H1 (cell line): ENCODE measurements around the gene TNS4. TPM values are rescaled to one million over a fixed set of nuclear protein-coding genes. Genes with fewer than 3 reads are reported as not detected.

Experiments used
- CTCF ChIA-PET: fragments of 300-600 bp; sonication (Branson Sonifier 250); formaldehyde crosslinking; loops from one replicate; lab custom pipeline; 2021; ENCODE audit not compliant: partially characterized antibody; lab: Charles Lee
- POLR2A ChIA-PET: fragments of 300-600 bp; sonication (Branson Sonifier 250); formaldehyde crosslinking; loops from one replicate; lab custom pipeline; 2021; ENCODE audit warnings: inconsistent platforms; ENCODE audit not compliant: partially characterized antibody; lab: Charles Lee
- DNase-seq, 2 experiments: peaks; one replicate each; pipeline versions ENCODE4 v3.0.0 to v3.0.0-alpha.2; 2010 to 2022; ENCODE audit warnings: low spot score in 2 of 2, low read depth in 1 of 2, mixed read lengths in 1 of 2
- FAIRE-seq: peaks from 2 replicates; lab custom pipeline; 2011; peaks lifted over from hg19 to GRCh38; lab: Jason Lieb, UNC
- H2AFZ ChIP-seq: 2 replicates; pipeline ENCODE4 v1.8.1; 2012; ENCODE audit warnings: low read length, inconsistent platforms
- H2AK5ac ChIP-seq: 2 replicates; pipeline ENCODE4 v1.6.1; 2013; ENCODE audit warnings: low read depth, low read length
- H2BK120ac ChIP-seq: replicated peaks from 2 replicates; pipeline ENCODE3; 2013; ENCODE audit warnings: low read depth, low read length, inconsistent platforms
- H2BK12ac ChIP-seq: 2 replicates; pipeline ENCODE4 v1.6.1; 2013; ENCODE audit warnings: low read depth, low read length
- H2BK15ac ChIP-seq: 2 replicates; pipeline ENCODE4 v1.6.1; 2013; ENCODE audit warnings: low read length
- H2BK20ac ChIP-seq: 2 replicates; pipeline ENCODE4 v1.6.1; 2013; ENCODE audit warnings: low read length
- H2BK5ac ChIP-seq: 2 replicates; pipeline ENCODE4 v1.6.1; 2013; ENCODE audit warnings: low read depth, low read length
- H3K14ac ChIP-seq: 2 replicates; pipeline ENCODE4 v1.6.1; 2013; ENCODE audit warnings: inconsistent platforms; ENCODE audit not compliant: insufficient read length
- H3K18ac ChIP-seq: 2 replicates; pipeline ENCODE4 v1.6.1; 2013; ENCODE audit warnings: low read length; ENCODE audit errors: extremely low read depth
- H3K23ac ChIP-seq: 2 replicates; pipeline ENCODE4 v1.6.1; 2013; ENCODE audit warnings: inconsistent platforms; ENCODE audit not compliant: insufficient read length
- H3K23me2 ChIP-seq: 2 replicates; pipeline ENCODE4 v1.6.1; 2013; ENCODE audit warnings: low read depth, low read length
- H3K27ac ChIP-seq: 2 replicates; pipeline ENCODE4 v1.6.1; 2011; ENCODE audit warnings: low read depth, low read length, inconsistent platforms
- H3K27me3 ChIP-seq, 4 experiments: replicated peaks in 1 of 4; 1 replicate in 1 of 4; 2 replicates in 3 of 4; pipeline versions ENCODE4 v1.6.1 to v1.8.1; 2011 to 2013; ENCODE audit warnings: low read length in 3 of 4, mild to moderate bottlenecking in 3 of 4, inconsistent platforms in 2 of 4, mixed read lengths in 2 of 4, moderate library complexity in 1 of 4; ENCODE audit not compliant: control insufficient read depth in 3 of 4, insufficient read depth in 3 of 4; ENCODE audit errors: extremely low read depth in 1 of 4
- H3K36me3 ChIP-seq, 4 experiments: 2 replicates each; pipeline versions ENCODE4 v1.6.1 to v1.8.1; 2011 to 2013; ENCODE audit warnings: mild to moderate bottlenecking in 4 of 4, low read length in 3 of 4, moderate library complexity in 2 of 4, control low read depth in 1 of 4, inconsistent platforms in 1 of 4; ENCODE audit not compliant: insufficient read depth in 4 of 4, control insufficient read depth in 2 of 4
- H3K4ac ChIP-seq: replicated peaks from 2 replicates; pipeline ENCODE3; 2013; ENCODE audit warnings: low read length, low read depth, mixed read lengths, inconsistent platforms; ENCODE audit not compliant: insufficient read length
- H3K4me1 ChIP-seq, 4 experiments: replicated peaks in 1 of 4; 1 replicate in 1 of 4; 2 replicates in 3 of 4; pipeline versions ENCODE4 v1.6.1 to v1.8.1; 2011 to 2013; ENCODE audit warnings: low read length in 3 of 4, inconsistent platforms in 2 of 4, mixed read lengths in 1 of 4; ENCODE audit not compliant: insufficient read depth in 4 of 4, control insufficient read depth in 3 of 4
- H3K4me2 ChIP-seq, 2 experiments: 2 replicates each; pipeline versions ENCODE4 v1.6.1 to v1.8.1; 2011 to 2013; ENCODE audit warnings: low read depth in 2 of 2, low read length in 2 of 2, control low read depth in 1 of 2, inconsistent platforms in 1 of 2, mild to moderate bottlenecking in 1 of 2; ENCODE audit not compliant: insufficient read depth in 1 of 2
- H3K4me3 ChIP-seq, 4 experiments: fragments of 200-600, 300-600 bp in 1 of 4; sonication (generic), shearing (Covaris generic), sonication (Bioruptor Twin) in 1 of 4; 2 replicates each; pipeline versions ENCODE4 v1.5.1 to v1.8.1; 2011 to 2016; ENCODE audit warnings: low read length in 4 of 4, low read depth in 3 of 4, control low read depth in 2 of 4, inconsistent platforms in 2 of 4, mild to moderate bottlenecking in 2 of 4, mixed read lengths in 1 of 4, moderate library complexity in 1 of 4; ENCODE audit not compliant: insufficient read depth in 2 of 4; ENCODE audit errors: extremely low read depth in 1 of 4
- H3K56ac ChIP-seq: replicated peaks from 2 replicates; pipeline ENCODE3; 2013; ENCODE audit warnings: low read depth, mild to moderate bottlenecking, mixed read lengths, low read length, inconsistent platforms; ENCODE audit not compliant: insufficient read length
- H3K79me1 ChIP-seq: 2 replicates; pipeline ENCODE4 v1.6.1; 2013; ENCODE audit warnings: low read depth, low read length, control low read depth
- H3K79me2 ChIP-seq, 2 experiments: 2 replicates each; pipeline versions ENCODE4 v1.6.1 to v1.8.1; 2012 to 2013; ENCODE audit warnings: low read length in 2 of 2, mild to moderate bottlenecking in 2 of 2, inconsistent platforms in 1 of 2; ENCODE audit not compliant: insufficient read depth in 2 of 2, control insufficient read depth in 1 of 2
- H3K9ac ChIP-seq, 4 experiments: replicated peaks in 1 of 4; 1 replicate in 1 of 4; 2 replicates in 3 of 4; pipeline versions ENCODE4 v1.6.1 to v1.8.1; 2011 to 2013; ENCODE audit warnings: low read depth in 3 of 4, low read length in 3 of 4, control low read depth in 2 of 4, mild to moderate bottlenecking in 2 of 4, moderate library complexity in 2 of 4, inconsistent platforms in 1 of 4; ENCODE audit errors: extremely low read depth in 1 of 4
- H3K9me3 ChIP-seq, 2 experiments: 2 replicates each; pipeline versions ENCODE4 v1.6.1 to v1.8.1; 2012 to 2013; ENCODE audit warnings: mild to moderate bottlenecking in 2 of 2, moderate library complexity in 2 of 2, control low read depth in 1 of 2, inconsistent platforms in 1 of 2, low read depth in 1 of 2, low read length in 1 of 2, mixed read lengths in 1 of 2; ENCODE audit not compliant: insufficient read depth in 2 of 2
- H4K20me1 ChIP-seq, 2 experiments: replicated peaks in 1 of 2; 2 replicates each; pipeline versions ENCODE3 to v1.8.1; 2011 to 2013; ENCODE audit warnings: inconsistent platforms in 2 of 2, low read length in 2 of 2, mild to moderate bottlenecking in 1 of 2; ENCODE audit not compliant: insufficient read depth in 2 of 2, control insufficient read depth in 1 of 2
- H4K5ac ChIP-seq: 2 replicates; pipeline ENCODE4 v1.6.1; 2013; ENCODE audit warnings: low read length, low read depth, mixed read lengths, inconsistent platforms; ENCODE audit not compliant: insufficient read length
- H4K8ac ChIP-seq: 2 replicates; pipeline ENCODE4 v1.8.0; 2013; ENCODE audit warnings: mild to moderate bottlenecking, moderate library complexity, low read length, inconsistent platforms; ENCODE audit not compliant: insufficient read depth; ENCODE audit errors: extremely low read depth
- H4K91ac ChIP-seq: replicated peaks from 2 replicates; pipeline ENCODE3; 2013; ENCODE audit warnings: low read length, mixed read lengths, inconsistent platforms; ENCODE audit not compliant: insufficient read length
- BACH1 ChIP-seq: IDR thresholded peaks from 2 replicates; pipeline ENCODE4 v1.6.1; 2012; ENCODE audit warnings: low read length, improper control_type of control experiment
- CEBPB ChIP-seq: IDR thresholded peaks from 2 replicates; pipeline ENCODE4 v1.6.1; 2012; ENCODE audit warnings: low read depth, low read length
- CTBP2 ChIP-seq: IDR thresholded peaks from 2 replicates; pipeline ENCODE4 v1.7.0; 2011; ENCODE audit warnings: borderline replicate concordance, mild to moderate bottlenecking, moderate library complexity, mixed read lengths, low read length; ENCODE audit not compliant: insufficient read depth, insufficient read length
- HDAC6 ChIP-seq: IDR thresholded peaks from one replicate; pipeline ENCODE4 v1.7.1; 2012; ENCODE audit warnings: low read depth, mild to moderate bottlenecking, inconsistent platforms, low read length, moderate library complexity
- KDM5A ChIP-seq: fragments of 200-600 bp; IDR thresholded peaks from 2 replicates; pipeline ENCODE4 v1.7.1; 2012; ENCODE audit warnings: mild to moderate bottlenecking, low read length, inconsistent platforms, mixed read lengths
- MAFK ChIP-seq: IDR thresholded peaks from 2 replicates; pipeline ENCODE4 v1.6.1; 2012; ENCODE audit warnings: low read depth, mild to moderate bottlenecking, improper control_type of control experiment, low read length
- NANOG ChIP-seq: IDR thresholded peaks from 2 replicates; pipeline ENCODE4 v1.6.1; 2011; ENCODE audit warnings: low read length, low read depth, mild to moderate bottlenecking, inconsistent platforms; ENCODE audit not compliant: insufficient read depth, poor library complexity, severe bottlenecking
- RNF2 ChIP-seq: fragments of 200-900, 300-1000 bp; sonication (generic); IDR thresholded peaks from 2 replicates; pipeline ENCODE4 v1.7.1; 2016; ENCODE audit warnings: borderline replicate concordance, low read depth, mild to moderate bottlenecking, antibody characterized with exemption, low read length; ENCODE audit not compliant: poor library complexity, severe bottlenecking; ENCODE audit errors: missing control alignments
- RXRA ChIP-seq: IDR thresholded peaks from 2 replicates; pipeline ENCODE4 v1.6.1; 2011; ENCODE audit warnings: low read depth, mild to moderate bottlenecking, low read length, moderate library complexity; ENCODE audit not compliant: insufficient read depth
- SAP30 ChIP-seq: fragments of 300-600 bp; sonication (generic); IDR thresholded peaks from 2 replicates; pipeline ENCODE4 v1.7.1; 2012; ENCODE audit warnings: low read length, moderate library complexity, mild to moderate bottlenecking, inconsistent platforms; ENCODE audit not compliant: insufficient read depth, insufficient replicate concordance
- SP2 ChIP-seq: IDR thresholded peaks from 2 replicates; pipeline ENCODE4 v1.6.1; 2012; ENCODE audit warnings: mild to moderate bottlenecking, low read length, inconsistent platforms
- SUZ12 ChIP-seq: fragments of 200-600 bp; sonication (generic); IDR thresholded peaks from 2 replicates; pipeline ENCODE4 v1.6.1; 2012; ENCODE audit warnings: mild to moderate bottlenecking, inconsistent platforms, low read length, moderate library complexity, mixed read lengths
- TAF7 ChIP-seq: optimal IDR thresholded peaks from 2 replicates; pipeline ENCODE3; 2011; ENCODE audit warnings: low read depth, mild to moderate bottlenecking, inconsistent platforms, low read length, moderate library complexity, borderline replicate concordance
- YY1 ChIP-seq: IDR thresholded peaks from 2 replicates; pipeline ENCODE4 v1.6.1; 2011; ENCODE audit warnings: low read depth, mild to moderate bottlenecking, low read length
- WGBS, 2 experiments: shearing (Covaris generic) in 1 of 2; methylation state at CpG; one replicate each; pipeline versions ENCODE4 v1.1.6 to v1.1.7; 2013 to 2015; ENCODE audit warnings: low lambda C conversion rate in 2 of 2, mixed read lengths in 2 of 2, inconsistent platforms in 1 of 2, low coverage in 1 of 2, missing lambda C conversion rate in 1 of 2; ENCODE audit not compliant: insufficient replicate concordance in 2 of 2, insufficient coverage in 1 of 2, insufficient read length in 1 of 2; ENCODE audit errors: extremely low coverage in 1 of 2, missing lambda C conversion rate in 1 of 2; 5-methylcytosine and 5-hydroxymethylcytosine counted together
- polyA plus RNA-seq, 7 experiments: library from polyadenylated mRNA; depleted of rRNA in 3 of 7; stranded (reverse) in 5 of 7; unstranded in 2 of 7; fragments of >200 nt in 5 of 7; fragments of 200-250 nt in 2 of 7; gene quantifications; 1 replicate in 5 of 7; 2 replicates in 1 of 7; 4 replicates in 1 of 7; pipeline versions ENCODE4 v1.2.1 to v1.2.3, GENCODE V29; 2011 to 2013; ENCODE audit warnings: missing spikeins in 2 of 7, mixed read lengths in 2 of 7
- total RNA-seq: library from RNA; stranded (reverse); fragmentation: NEBNext Ultra II Directional; extraction: Animal tissue kit (Norgen Biotek cat#: 25700); gene quantifications from 2 replicates; pipeline ENCODE4 v1.2.1, GENCODE V29; 2021

Gene TNS4
- total and polyA plus RNA-seq, 2 of the 8 experiments (the other 6 are each of a cell fraction or from before 2014, with no cell fraction given): 0.20 to 0.21 TPM

DNA sequence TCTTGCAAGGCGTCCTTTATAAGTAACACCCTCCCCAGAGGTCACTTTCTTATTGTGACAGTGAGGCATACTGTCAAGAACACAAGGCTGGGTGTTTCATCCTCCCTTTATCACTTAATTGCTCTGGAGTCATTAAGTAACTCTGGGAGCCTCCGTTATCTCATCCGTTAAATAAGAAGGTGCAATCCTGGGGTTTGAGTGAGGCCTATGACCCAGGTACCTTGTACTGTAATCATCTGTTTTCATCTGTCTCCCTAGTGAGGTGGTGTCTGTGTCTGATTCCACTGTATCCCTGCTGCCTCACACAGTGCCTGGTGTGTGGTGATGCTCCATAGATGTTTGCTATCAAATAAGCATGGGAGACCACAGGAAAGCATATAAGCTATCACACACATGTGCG is 17.7 kb downstream of the TNS4 start:
- H3K79me2 ChIP-seq: no peaks in the 10 kb centered on the region
- H3K9ac ChIP-seq: no peak overlapping the region; a peak in 2 of 7 replicates
- H3K4me2 ChIP-seq: no peak overlapping the region
- H4K91ac ChIP-seq: no peak overlapping the region
- H2AK5ac ChIP-seq: no peak overlapping the region
- H3K14ac ChIP-seq: no peak overlapping the region
- H3K27ac ChIP-seq: no peak overlapping the region
- no peaks in the 10 kb centered on the region for H4K20me1 ChIP-seq
- no peak overlapping the region for H3K23ac ChIP-seq
- FAIRE-seq (no peak), DNase-seq (no peak)
- no peak overlapping the region for H2BK120ac ChIP-seq
- WGBS, 2 experiments: 87% methylated on average over 4 of the region's 4 CpGs; no CpG with 5 or more reads in 1 of the 2 experiments
- H3K36me3 ChIP-seq: no peaks in the 10 kb centered on the region
- H4K5ac ChIP-seq: no peak overlapping the region
- no peak overlapping the region for H3K56ac ChIP-seq
- no peak overlapping the region for H2BK5ac ChIP-seq
- no peak overlapping the region for H3K4ac ChIP-seq
- no peak overlapping the region for H2AFZ ChIP-seq
- H3K18ac ChIP-seq: no peak overlapping the region
- H4K8ac ChIP-seq: no peak overlapping the region
- no peaks in the 10 kb centered on the region; the same call in 1 of the 2 replicates for H3K23me2 ChIP-seq
- no peak overlapping the region for H2BK15ac ChIP-seq
- ChIA-PET CTCF (interaction anchor here (1.0 to 5.0 kb wide), 5 partner anchors 8 to 68 kb away, joined by 3 to 52 read pairs (median 4); no protein-coding TSS in a partner anchor), POLR2A (interaction anchor here (1.3 kb wide), 1 partner anchor 13 kb away, joined by 3 read pairs; no protein-coding TSS in a partner anchor)
- H3K4me3 ChIP-seq: no peak overlapping the region
- peaks cover 0 to 17% (median 7%) of the 10 kb centered on the region in 4 experiments; a peak in 6 of 7 replicates for H3K4me1 ChIP-seq
- H3K27me3 ChIP-seq: no peaks in the 10 kb centered on the region; a peak in 1 of 7 replicates
- no peak overlapping the region for H2BK20ac ChIP-seq
- no peak overlapping the region for H2BK12ac ChIP-seq
- no peaks in the 10 kb centered on the region for H3K79me1 ChIP-seq
- no peaks in the 10 kb centered on the region for H3K9me3 ChIP-seq
- no peak for TF ChIP-seq CTBP2
- TF ChIP-seq CEBPB: no peak
- no peak for TF ChIP-seq RXRA
- TF ChIP-seq SP2: no peak
- TF ChIP-seq MAFK: no peak
- no peak for TF ChIP-seq NANOG
- no peak for TF ChIP-seq BACH1
- no peak for TF ChIP-seq HDAC6
- no peak for TF ChIP-seq TAF7
- no peak for TF ChIP-seq YY1
- TF ChIP-seq RNF2: no peak
- no peak for TF ChIP-seq SAP30
- TF ChIP-seq KDM5A: no peak
- TF ChIP-seq SUZ12: no peak
